PC-9 (cell line): ENCODE measurements around the gene C1D. TPM values are rescaled to one million over a fixed set of nuclear protein-coding genes. Genes with fewer than 3 reads are reported as not detected.

Source experiments
- BruUV-seq: library from RNA; stranded (reverse); fragments of 400-500 nt; replicated peaks from 2 replicates; lab custom pipeline; 2021; lab: Mats Ljungman, UMichigan
- CTCF ChIA-PET: fragments of 300-600 bp; sonication (Branson Sonifier 250); formaldehyde crosslinking; loops from one replicate; lab custom pipeline; 2022; ENCODE audit warnings: antibody characterized with exemption; lab: Charles Lee
- POLR2A ChIA-PET: fragments of 300-600 bp; sonication (Branson Sonifier 250); formaldehyde crosslinking; loops from one replicate; lab custom pipeline; 2022; ENCODE audit warnings: antibody characterized with exemption; ENCODE audit not compliant: unreplicated experiment; lab: Charles Lee
- DNase-seq, 2 experiments: peaks; one replicate each; pipeline versions ENCODE4 v3.0.0 to v3.0.0-alpha.2; 2015 to 2022; ENCODE audit warnings: mixed read lengths in 1 of 2
- H2AFZ ChIP-seq: fragments of 200-600 bp; sonication (generic); 2 replicates; pipeline ENCODE4 v1.8.1; 2017; ENCODE audit warnings: antibody characterized with exemption
- H3F3A ChIP-seq: fragments of 200-600 bp; sonication (generic); 2 replicates; pipeline ENCODE4 v1.8.1; 2017; ENCODE audit warnings: antibody characterized with exemption, mild to moderate bottlenecking, low read depth; ENCODE audit not compliant: insufficient read depth
- H3K27ac ChIP-seq: fragments of 200-600 bp; sonication (generic); 2 replicates; pipeline ENCODE4 v1.6.1; 2016; ENCODE audit warnings: mixed run types
- H3K27me3 ChIP-seq: fragments of 200-600 bp; sonication (generic); 2 replicates; pipeline ENCODE4 v1.6.1; 2016; ENCODE audit warnings: low read depth, mixed run types; ENCODE audit not compliant: insufficient read depth
- H3K36me3 ChIP-seq: fragments of 200-600 bp; sonication (generic); 2 replicates; pipeline ENCODE4 v1.6.1; 2016; ENCODE audit warnings: low read depth, mixed run types
- H3K4me1 ChIP-seq: fragments of 200-600 bp; sonication (generic); replicated peaks from 2 replicates; pipeline ENCODE4 v1.6.1; 2016; ENCODE audit warnings: mixed run types; ENCODE audit not compliant: insufficient read depth
- H3K4me2 ChIP-seq: fragments of 200-600 bp; sonication (generic); 2 replicates; pipeline ENCODE4 v1.6.1; 2017; ENCODE audit warnings: mixed run types
- H3K4me3 ChIP-seq: fragments of 200-600 bp; sonication (generic); 2 replicates; pipeline ENCODE4 v1.6.1; 2016; ENCODE audit warnings: mixed run types
- H3K79me2 ChIP-seq: fragments of 200-600 bp; sonication (generic); 2 replicates; pipeline ENCODE4 v1.6.1; 2017; ENCODE audit warnings: low read depth, mixed run types
- H3K9me2 ChIP-seq: fragments of 200-600 bp; sonication (generic); 2 replicates; pipeline ENCODE4 v1.8.1; 2017; ENCODE audit warnings: mild to moderate bottlenecking; ENCODE audit not compliant: insufficient read depth
- H3K9me3 ChIP-seq: fragments of 200-600 bp; sonication (generic); 2 replicates; pipeline ENCODE4 v1.8.1; 2016; ENCODE audit warnings: low read depth; ENCODE audit not compliant: insufficient read depth
- H4K20me1 ChIP-seq: fragments of 200-600 bp; sonication (generic); 2 replicates; pipeline ENCODE4 v1.8.1; 2017; ENCODE audit not compliant: insufficient read depth
- CTCF ChIP-seq: fragments of 200-600 bp; sonication (generic); conservative IDR thresholded peaks from 2 replicates; pipeline ENCODE4 v1.6.1; 2017; ENCODE audit warnings: mixed run types, antibody characterized with exemption, mild to moderate bottlenecking, moderate library complexity
- EZH2 ChIP-seq: fragments of 200-600 bp; sonication (generic); IDR thresholded peaks from 2 replicates; pipeline ENCODE4 v1.8.0; 2017; ENCODE audit warnings: antibody characterized with exemption, low read depth
- intact Hi-C: fragments of 100-400 bp; cut with micrococcal nuclease; formaldehyde crosslinking; loops from one replicate; pipeline ENCODE4 v1.10.0; 2022; ENCODE audit not compliant: unreplicated experiment
- total RNA-seq: library from RNA; stranded (reverse); gene quantifications from 2 replicates; pipeline ENCODE4 v1.2.3, GENCODE V29; 2021

The C1D gene
- total RNA-seq, 1 experiment from 2014 or later, result 24.8 TPM

GRCh38 chr2:68040078-68040477, 22.7 kb downstream of the C1D start:
- DNase-seq, result no peak
- no peaks in the 10 kb centered on the region for H3K27me3 ChIP-seq
- no peaks in the 10 kb centered on the region for H3K4me1 ChIP-seq
- 0 out of 2 replicates have a peak, but pooled peaks cover 5% of the 10 kb centered on the region for H3F3A ChIP-seq
- H3K79me2 ChIP-seq, result no peaks in the 10 kb centered on the region
- H2AFZ ChIP-seq, result no peak overlapping the region
- no peak overlapping the region for H3K4me2 ChIP-seq
- no peak for TF ChIP-seq CTCF
- no peak for TF ChIP-seq EZH2
- no peak overlapping the region for H3K27ac ChIP-seq
- H3K4me3 ChIP-seq, result no peak overlapping the region
- peaks cover 5% of the 10 kb centered on the region; the same call in 1 of the 2 replicates for H4K20me1 ChIP-seq
- H3K9me3 ChIP-seq, result no peaks in the 10 kb centered on the region
- H3K9me2 ChIP-seq, result no peaks in the 10 kb centered on the region
- ChIA-PET POLR2A (no interaction called here), CTCF (no interaction called here)
- peaks cover 7% of the 10 kb centered on the region for H3K36me3 ChIP-seq
- no TSS peak for BruUV-seq
- intact Hi-C loops, result no loop called here

- Histone ChIP-seq H3K9me3 (no peaks in the 10 kb centered on the region), H3F3A (0 out of 2 replicates have a peak, but pooled peaks cover 5% of the 10 kb centered on the region), H3K27me3 (no peaks in the 10 kb centered on the region), H4K20me1 (peaks cover 5% of the 10 kb centered on the region; the same call in 1 of the 2 replicates), H3K27ac (no peak overlapping the region), H3K4me2 (no peak overlapping the region), H2AFZ (no peak overlapping the region), H3K36me3 (peaks cover 5% of the 10 kb centered on the region), H3K79me2 (no peaks in the 10 kb centered on the region), H3K4me3 (no peak overlapping the region), H3K9me2 (no peaks in the 10 kb centered on the region), H3K4me1 (no peaks in the 10 kb centered on the region)
- BruUV-seq, result no TSS peak
- ChIA-PET CTCF (no interaction called here), POLR2A (interaction anchor here (0.6 kb wide), 2 partner anchors 10 to 1706 kb away, joined by 7 to 13 read pairs; no protein-coding TSS in a partner anchor)
- TF ChIP-seq CTCF (no peak), EZH2 (no peak)
- intact Hi-C loops, result no loop called here
- DNase-seq, result no peak
Observed at GRCh38 chr2:68039317-68039716, 23.5 kb downstream of the C1D start.

- H3K9me2 ChIP-seq, result no peaks in the 10 kb centered on the region
- H3K4me3 ChIP-seq, result no peak overlapping the region
- no peaks in the 10 kb centered on the region for H4K20me1 ChIP-seq
- no peaks in the 10 kb centered on the region for H3K4me1 ChIP-seq
- no peaks in the 10 kb centered on the region for H3K27me3 ChIP-seq
- H3K27ac ChIP-seq, result no peak overlapping the region
- H3K79me2 ChIP-seq, result no peaks in the 10 kb centered on the region
- no peak overlapping the region for H3K4me2 ChIP-seq
- no peak for DNase-seq
- no peaks in the 10 kb centered on the region for H3K9me3 ChIP-seq
- TF ChIP-seq CTCF, result no peak
- no peak for TF ChIP-seq EZH2
- ChIA-PET POLR2A (interaction anchor here (0.6 kb wide), 1 partner anchor 1050 kb away, joined by 4 read pairs; no protein-coding TSS in a partner anchor), CTCF (no interaction called here)
- no peaks in the 10 kb centered on the region for H3K36me3 ChIP-seq
- BruUV-seq, result no TSS peak
- no peak overlapping the region for H2AFZ ChIP-seq
- no peaks in the 10 kb centered on the region for H3F3A ChIP-seq
- intact Hi-C loops, result loop anchor here (5.0 kb wide), 1 partner anchor 300 kb away; no protein-coding TSS in a partner anchor
Observed at GRCh38 chr2:68032702-68033101, 30.1 kb downstream of the C1D start.
